Bronchial epithelial cell (primary cell): ENCODE results near the gene SH3GL3. TPM values are rescaled to one million over a fixed set of nuclear protein-coding genes. Genes with fewer than 3 reads are reported as not detected.

Source experiments
- DNase-seq: peaks from one replicate; pipeline ENCODE4 v3.0.0-alpha.2; 2010; ENCODE audit warnings: low read depth
- FAIRE-seq: peaks from 2 replicates; lab custom pipeline; 2011; peaks lifted over from hg19 to GRCh38; lab: Jason Lieb, UNC
- H3K27me3 ChIP-seq: 2 replicates; pipeline ENCODE4 v1.5.1; 2011; ENCODE audit warnings: low read length; ENCODE audit not compliant: control insufficient read depth, insufficient read depth
- H3K36me3 ChIP-seq: 2 replicates; pipeline ENCODE4 v1.5.1; 2011; ENCODE audit warnings: low read length; ENCODE audit not compliant: control insufficient read depth, insufficient read depth
- H3K4me3 ChIP-seq: 2 replicates; pipeline ENCODE4 v1.5.1; 2011; ENCODE audit warnings: mild to moderate bottlenecking, low read depth, low read length, control low read depth
- CTCF ChIP-seq: IDR thresholded peaks from 2 replicates; pipeline ENCODE4 v1.5.1; 2011; ENCODE audit warnings: mild to moderate bottlenecking, moderate library complexity, low read length, control low read depth, inconsistent platforms; ENCODE audit not compliant: insufficient read depth, severe bottlenecking
- total RNA-seq: library from RNA; depleted of rRNA; stranded (reverse); fragments of >200 nt; gene quantifications from 2 replicates; pipeline ENCODE4 v1.2.1, GENCODE V29; 2014

Gene SH3GL3
- total RNA-seq, 1 donor from 2014 or later, result 1.1 TPM

DNA sequence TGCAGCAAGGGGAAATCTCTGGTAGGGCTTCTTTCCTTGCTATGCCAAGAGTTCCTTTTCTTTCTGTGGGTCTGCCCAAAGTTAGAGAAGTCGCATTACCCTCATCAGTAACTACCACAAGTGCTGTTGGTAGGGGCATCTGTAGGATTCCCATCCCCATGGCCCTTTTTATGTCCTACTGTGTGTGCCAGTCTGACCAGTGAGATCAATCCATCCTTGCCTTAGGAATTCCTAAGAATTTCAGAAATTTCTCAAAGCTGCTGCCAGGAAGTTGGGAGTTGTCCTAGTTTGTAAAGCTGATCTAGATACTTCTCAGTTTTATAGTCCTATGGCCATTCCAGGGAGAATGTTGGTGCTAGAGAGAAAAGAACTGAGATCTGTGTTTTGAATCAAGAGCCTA lies 36.5 kb downstream of the SH3GL3 start:
- H3K36me3 ChIP-seq, result no peaks in the 10 kb centered on the region
- FAIRE-seq, result no peak
- H3K4me3 ChIP-seq, result no peak overlapping the region
- no peak for DNase-seq
- no peak for TF ChIP-seq CTCF
- peaks cover 2% of the 10 kb centered on the region for H3K27me3 ChIP-seq

- no peak for TF ChIP-seq CTCF
- no peak overlapping the region for H3K4me3 ChIP-seq
- DNase-seq (no peak), FAIRE-seq (no peak)
- H3K27me3 ChIP-seq, result no peaks in the 10 kb centered on the region
- H3K36me3 ChIP-seq, result no peaks in the 10 kb centered on the region
These were observed 37.5 kb downstream of the SH3GL3 start for GRCh38 chr15:83484636-83485035.

DNA sequence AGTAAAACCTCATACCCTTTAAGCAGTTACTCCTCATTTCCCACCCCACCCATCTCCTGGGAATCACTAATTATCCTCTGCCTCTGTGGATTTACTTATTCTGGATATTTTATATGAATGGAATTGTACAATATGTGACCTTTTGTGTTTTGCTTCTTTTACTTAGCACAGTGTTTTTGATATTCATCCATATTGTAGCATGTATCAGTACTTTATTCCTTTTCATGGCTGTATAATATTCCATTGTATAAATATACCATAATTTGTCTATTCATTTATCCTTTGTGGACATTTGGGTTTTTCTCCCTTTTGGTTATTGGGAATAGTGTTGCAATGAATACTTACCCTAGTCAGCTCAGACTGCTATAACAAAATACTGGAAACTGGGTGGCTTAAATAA lies 39.2 kb downstream of the SH3GL3 start:
- FAIRE-seq (no peak), DNase-seq (no peak)
- no peaks in the 10 kb centered on the region for H3K36me3 ChIP-seq
- TF ChIP-seq CTCF, result no peak
- H3K4me3 ChIP-seq, result no peak overlapping the region
- H3K27me3 ChIP-seq, result peaks cover 1% of the 10 kb centered on the region

GRCh38 chr15:83487519-83487918 lies 40.4 kb downstream of the SH3GL3 start:
- no peak for DNase-seq
- no peak for TF ChIP-seq CTCF
- H3K4me3 ChIP-seq, result no peak overlapping the region
- no peaks in the 10 kb centered on the region for H3K36me3 ChIP-seq
- peaks cover 1% of the 10 kb centered on the region for H3K27me3 ChIP-seq
- no peak for FAIRE-seq

DNA sequence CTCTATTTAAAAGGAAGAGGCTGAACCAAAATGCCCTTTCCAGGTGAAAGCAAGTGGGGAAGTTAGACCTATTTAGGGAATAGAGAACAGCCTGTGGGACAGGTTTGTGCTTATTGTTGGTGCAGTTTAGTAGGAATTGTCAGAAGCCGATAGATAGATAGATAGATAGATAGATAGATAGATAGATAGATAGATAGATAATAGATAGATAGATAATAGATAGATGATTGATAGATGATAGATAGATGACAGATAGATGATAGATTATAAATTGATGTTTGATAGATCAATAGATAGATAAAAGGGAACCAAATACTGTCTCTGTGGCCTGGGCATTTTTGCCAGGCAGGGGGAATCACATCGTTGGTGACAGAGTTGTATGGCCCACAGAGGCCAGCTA lies 42.5 kb downstream of the SH3GL3 start:
- no peak for TF ChIP-seq CTCF
- H3K36me3 ChIP-seq, result no peaks in the 10 kb centered on the region
- peaks cover 1% of the 10 kb centered on the region for H3K27me3 ChIP-seq
- FAIRE-seq (no peak), DNase-seq (no peak)
- no peak overlapping the region for H3K4me3 ChIP-seq

- peaks cover 1% of the 10 kb centered on the region for H3K27me3 ChIP-seq
- no peak for DNase-seq
- no peak overlapping the region for H3K4me3 ChIP-seq
- FAIRE-seq, result no peak
- no peaks in the 10 kb centered on the region for H3K36me3 ChIP-seq
- TF ChIP-seq CTCF, result no peak
These were observed 44.3 kb downstream of the SH3GL3 start for GRCh38 chr15:83491486-83491885.
